Pancreas (tissue), 10 donors: ENCODE data around the gene TMEM245. TPM values are rescaled to one million over a fixed set of nuclear protein-coding genes. Genes with fewer than 3 reads are reported as not detected.

Source experiments
- ATAC-seq, 4 donors: fragments of 200-7000 bp; cut with Tn5 transposase; one replicate each; pipeline versions ENCODE4 v1.8.0 to v1.9.1; 2020; ENCODE audit warnings: mild to moderate bottlenecking in 4 of 4, moderate library complexity in 4 of 4
- DNase-seq, 6 donors: peaks; one replicate each; pipeline ENCODE4 v3.0.0-alpha.2; 2020
- FAIRE-seq: peaks from 2 replicates; lab custom pipeline; 2012; peaks lifted over from hg19 to GRCh38; lab: Jason Lieb, UNC
- H3K27ac ChIP-seq, 4 donors: fragments of 200-600 bp; sonication (generic); 1 replicate in 3 of 4; 2 replicates in 1 of 4; pipeline versions ENCODE4 v1.5.0 to v1.8.0; 2020
- H3K27me3 ChIP-seq, 4 donors: fragments of 200-600 bp; one replicate each; pipeline ENCODE4 v1.8.0; 2021
- H3K36me3 ChIP-seq, 3 donors: fragments of 200-600 bp; sonication (generic) in 1 of 3; one replicate each; pipeline versions ENCODE4 v1.5.0 to v1.8.0; 2020 to 2021
- H3K4me1 ChIP-seq, 3 donors: fragments of 200-600 bp; one replicate each; pipeline ENCODE4 v1.8.0; 2021
- H3K4me3 ChIP-seq, 4 donors: fragments of 200-600 bp; sonication (generic) in 2 of 4; one replicate each; pipeline versions ENCODE4 v1.5.0 to v1.8.0; 2020 to 2021
- H3K9me3 ChIP-seq, 4 donors: fragments of 200-600 bp; one replicate each; pipeline ENCODE4 v1.8.0; 2021
- WGBS, 2 donors: extraction: QIAGEN DNeasy Blood & Tissue Kit; methylation state at CpG; one replicate each; pipeline ENCODE4 v1.1.7; 2013; 5-methylcytosine and 5-hydroxymethylcytosine counted together
- intact Hi-C, 3 donors: fragments of 100-400 bp; cut with DNase I; formaldehyde crosslinking; loops; one replicate each; pipeline versions ENCODE4 v1.11.1 to v1.14.2; 2022
- polyA plus RNA-seq, 2 donors: library from polyadenylated mRNA; stranded (reverse); fragments of 200-250 nt; gene quantifications; one replicate each; pipeline ENCODE4 v1.2.3, GENCODE V29; 2013
- total RNA-seq, 6 donors: library from RNA; stranded (reverse); fragmentation: NEBNext Ultra II Directional in 4 of 6; extraction: Animal tissue kit (Norgen Biotek cat#: 25700) in 4 of 6; gene quantifications; one replicate each; pipeline versions ENCODE4 v1.2.1 to v1.2.4, GENCODE V29; 2021 to 2023
- TF ChIP-seq, protein P1 (sequence below), 4 donors: fragments of 200-600 bp; sonication (generic) in 3 of 4; IDR thresholded peaks; one replicate each; pipeline versions ENCODE4 v1.5.0 to v1.8.0; 2021; ENCODE audit warnings: antibody characterized with exemption in 4 of 4
- donor health status: healthy with polysubstance abuse.
- donor health status: DM: no; HTN: no; CAD: no; lungs with moderate emphysema.
- donor health status: DM: no; HTN: no; CAD: no.
- donor health status: control.
- donor health status: control.
- donor health status: Bipolar disorder and iron deficiency.
- donor health status: DM: yes; HTN: yes; CAD: no.
- donor health status: DM: no; HTN: no; CAD: no.
- donor health status: DM: no; HTN: no; CAD: no.
- donor health status: DM: yes; HTN: yes; CAD: no.

The TMEM245 gene
- total RNA-seq = 10 to 100 TPM; 19.1 to 34.1 (median 24.1) TPM
- 10 to 100 TPM in 1 of 2 donors, 1 to 10 TPM in 1; 4.9 to 14.4 TPM for polyA plus RNA-seq

- Histone ChIP-seq H3K27ac (peak within 1 kb of the TSS; percentile 85 to 90 (median 87)), H3K9me3 (no peaks in the 10 kb centered on the region), H3K36me3 (no peaks in the 10 kb centered on the region), H3K4me3 (peak within 1 kb of the TSS; percentile 74 to 97 (median 95)), H3K27me3 (no peaks in the 10 kb centered on the region), H3K4me1 (peaks cover 19 to 33% (median 31%) of the 10 kb centered on the region in 3 donors)
- peak; percentile 93 to 98 (median 96) for DNase-seq
- 0 to 2% methylated on average over 60 to 88 of the region's 88 CpGs for WGBS, 2 donors
- ATAC-seq = peak; percentile 81 to 95 (median 93)
- intact Hi-C loops = no loop called here
- TF ChIP-seq, protein P1, sequence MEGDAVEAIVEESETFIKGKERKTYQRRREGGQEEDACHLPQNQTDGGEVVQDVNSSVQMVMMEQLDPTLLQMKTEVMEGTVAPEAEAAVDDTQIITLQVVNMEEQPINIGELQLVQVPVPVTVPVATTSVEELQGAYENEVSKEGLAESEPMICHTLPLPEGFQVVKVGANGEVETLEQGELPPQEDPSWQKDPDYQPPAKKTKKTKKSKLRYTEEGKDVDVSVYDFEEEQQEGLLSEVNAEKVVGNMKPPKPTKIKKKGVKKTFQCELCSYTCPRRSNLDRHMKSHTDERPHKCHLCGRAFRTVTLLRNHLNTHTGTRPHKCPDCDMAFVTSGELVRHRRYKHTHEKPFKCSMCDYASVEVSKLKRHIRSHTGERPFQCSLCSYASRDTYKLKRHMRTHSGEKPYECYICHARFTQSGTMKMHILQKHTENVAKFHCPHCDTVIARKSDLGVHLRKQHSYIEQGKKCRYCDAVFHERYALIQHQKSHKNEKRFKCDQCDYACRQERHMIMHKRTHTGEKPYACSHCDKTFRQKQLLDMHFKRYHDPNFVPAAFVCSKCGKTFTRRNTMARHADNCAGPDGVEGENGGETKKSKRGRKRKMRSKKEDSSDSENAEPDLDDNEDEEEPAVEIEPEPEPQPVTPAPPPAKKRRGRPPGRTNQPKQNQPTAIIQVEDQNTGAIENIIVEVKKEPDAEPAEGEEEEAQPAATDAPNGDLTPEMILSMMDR (IDR thresholded peaks at IDR 0.05) = no peak
- peak; percentile 71 for FAIRE-seq
Observed at GRCh38 chr9:109119439-109120203, at the start of gene TMEM245. Gene TMEM245, minus strand, starts transcription at chr9:109119947. Its CDS starts 34 bp downstream, at chr9:109119913.

DNA sequence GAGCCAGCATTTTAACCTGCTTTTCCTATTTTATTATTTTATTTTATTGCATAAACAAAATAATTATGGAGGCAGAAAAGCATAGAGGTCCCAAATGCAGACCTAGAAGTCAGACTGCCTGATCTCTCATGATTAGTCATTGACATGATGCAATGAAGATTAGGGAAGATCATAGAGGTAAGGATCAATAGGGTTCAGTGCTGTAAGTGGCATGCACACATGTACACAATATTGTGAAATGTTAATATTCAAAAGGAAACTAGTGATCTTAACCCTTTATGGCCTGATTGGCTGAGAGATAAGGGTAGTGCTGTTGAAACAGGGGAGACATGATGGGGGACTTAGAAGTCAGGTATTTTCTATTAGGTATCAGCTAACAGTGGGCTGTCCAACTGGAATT is 48.4 kb upstream of the TMEM245 start:
- ATAC-seq (no peak), FAIRE-seq (no peak), DNase-seq (no peak)
- Histone ChIP-seq H3K27me3 (no peaks in the 10 kb centered on the region), H3K36me3 (no peaks in the 10 kb centered on the region), H3K4me1 (no peaks in the 10 kb centered on the region), H3K4me3 (no peak overlapping the region), H3K27ac (no peak overlapping the region), H3K9me3 (no peaks in the 10 kb centered on the region)
- TF ChIP-seq, protein P1 (IDR thresholded peaks at IDR 0.05) = no peak
- intact Hi-C loops = no loop called here

- Histone ChIP-seq H3K36me3 (no peaks in the 10 kb centered on the region), H3K27ac (no peak overlapping the region), H3K4me1 (no peaks in the 10 kb centered on the region), H3K27me3 (no peaks in the 10 kb centered on the region), H3K4me3 (no peak overlapping the region), H3K9me3 (no peaks in the 10 kb centered on the region)
- TF ChIP-seq, protein P1 (IDR thresholded peaks at IDR 0.05) = no peak
- intact Hi-C loops = no loop called here
- peak in 1 of 4 donors; percentile 51 for ATAC-seq
- FAIRE-seq = no peak
- WGBS, 2 donors = 91 to 95% methylated on average over 5 of the region's 5 CpGs
- DNase-seq = no peak
Observed at GRCh38 chr9:109167716-109168115, 48.0 kb upstream of the TMEM245 start.

- no peaks in the 10 kb centered on the region for H3K36me3 ChIP-seq
- TF ChIP-seq, protein P1 (IDR thresholded peaks at IDR 0.05) = no peak
- no peaks in the 10 kb centered on the region for H3K27me3 ChIP-seq
- H3K9me3 ChIP-seq = no peaks in the 10 kb centered on the region
- no peaks in the 10 kb centered on the region for H3K4me1 ChIP-seq
- DNase-seq (peak in 2 of 6 donors; percentile 52 to 62), ATAC-seq (peak in 3 of 4 donors; percentile 50 to 79 (median 70)), FAIRE-seq (no peak)
- WGBS, 2 donors = 9 to 10% methylated on average over 59 to 85 of the region's 86 CpGs
- intact Hi-C loops = no loop called here
- H3K4me3 ChIP-seq = peak within 1 kb of the TSS in 2 of 4 donors; percentile 7 to 14
- no peak within 1 kb of the TSS for H3K27ac ChIP-seq
Observed at GRCh38 chr9:109166771-109167601, 47.2 kb upstream of the TMEM245 start, which contains the start of gene FRRS1L. Gene FRRS1L, minus strand, starts transcription at chr9:109167249. Its CDS starts 111 bp downstream, at chr9:109167138.
